ENCODE results near the gene NEAT1. TPM values are rescaled to one million over a fixed set of nuclear protein-coding genes. Genes with fewer than 3 reads are reported as not detected.
A peak's percentile ranks its signal among the peaks of the same experiment; 100 is the strongest.

Gene NEAT1
- total RNA-seq, 4 donors from 2014 or later = 195 to 1,623 (median 652) TPM

DNA sequence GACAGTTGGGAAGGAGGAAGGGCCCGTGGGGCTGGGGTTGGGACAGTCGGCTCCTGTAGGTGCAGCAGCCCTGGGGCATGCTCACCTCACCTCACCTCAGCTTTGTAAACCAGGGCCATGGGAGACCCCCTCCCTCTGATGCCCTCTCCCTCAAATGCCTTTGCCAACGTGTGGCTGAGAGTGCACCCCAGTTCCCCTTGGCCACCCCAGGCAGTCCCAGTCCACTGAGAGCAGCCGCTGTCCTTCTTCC lies 4.2 kb upstream of the NEAT1 start:
- Histone ChIP-seq H3K27me3 (no peaks in the 10 kb centered on the region), H3K4me3 (replicated peaks in 1 of 3) (peak overlapping the region in 1 of 3 donors; percentile 38), H3K4me1 (peaks cover 53 to 56% of the 10 kb centered on the region in 2 donors), H3K36me3 (peaks cover 0 to 6% of the 10 kb centered on the region in 2 donors), H3K27ac (peak overlapping the region; percentile 98 to 100 (median 100)), H3K9me3 (no peaks in the 10 kb centered on the region)
- 0 to 4% methylated on average over 1 to 4 of the region's 4 CpGs for WGBS, 2 donors
- no peak for DNase-seq
- TF ChIP-seq POLR2A (IDR thresholded peaks at IDR 0.05) = no peak
- TF ChIP-seq, protein P1, sequence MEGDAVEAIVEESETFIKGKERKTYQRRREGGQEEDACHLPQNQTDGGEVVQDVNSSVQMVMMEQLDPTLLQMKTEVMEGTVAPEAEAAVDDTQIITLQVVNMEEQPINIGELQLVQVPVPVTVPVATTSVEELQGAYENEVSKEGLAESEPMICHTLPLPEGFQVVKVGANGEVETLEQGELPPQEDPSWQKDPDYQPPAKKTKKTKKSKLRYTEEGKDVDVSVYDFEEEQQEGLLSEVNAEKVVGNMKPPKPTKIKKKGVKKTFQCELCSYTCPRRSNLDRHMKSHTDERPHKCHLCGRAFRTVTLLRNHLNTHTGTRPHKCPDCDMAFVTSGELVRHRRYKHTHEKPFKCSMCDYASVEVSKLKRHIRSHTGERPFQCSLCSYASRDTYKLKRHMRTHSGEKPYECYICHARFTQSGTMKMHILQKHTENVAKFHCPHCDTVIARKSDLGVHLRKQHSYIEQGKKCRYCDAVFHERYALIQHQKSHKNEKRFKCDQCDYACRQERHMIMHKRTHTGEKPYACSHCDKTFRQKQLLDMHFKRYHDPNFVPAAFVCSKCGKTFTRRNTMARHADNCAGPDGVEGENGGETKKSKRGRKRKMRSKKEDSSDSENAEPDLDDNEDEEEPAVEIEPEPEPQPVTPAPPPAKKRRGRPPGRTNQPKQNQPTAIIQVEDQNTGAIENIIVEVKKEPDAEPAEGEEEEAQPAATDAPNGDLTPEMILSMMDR (IDR thresholded peaks at IDR 0.05) = no peak
- intact Hi-C loops (cut with DNase I) = loop anchor here (5.0 kb wide), 2 partner anchors 36 to 94 kb away; partner anchors contain the start of gene SLC25A45

GRCh38 chr11:65418681-65419459 lies 3.7 kb upstream of the NEAT1 start:
- H3K36me3 ChIP-seq = peaks cover 0 to 11% of the 10 kb centered on the region in 2 donors
- peak overlapping the region in 1 of 3 donors; percentile 38 for H3K4me3 ChIP-seq (replicated peaks in 1 of 3)
- H3K9me3 ChIP-seq = no peaks in the 10 kb centered on the region
- peaks cover 53 to 56% of the 10 kb centered on the region in 2 donors for H3K4me1 ChIP-seq
- peak; percentile 99 to 100 for DNase-seq
- 0 to 5% methylated on average over 15 of the region's 15 CpGs for WGBS, 2 donors
- intact Hi-C loops (cut with DNase I) = loop anchor here (5.0 kb wide), 2 partner anchors 37 to 93 kb away; partner anchors contain the start of gene SLC25A45
- no peaks in the 10 kb centered on the region for H3K27me3 ChIP-seq
- peak overlapping the region; percentile 98 to 100 (median 100) for H3K27ac ChIP-seq
- TF ChIP-seq, protein P1 (IDR thresholded peaks at IDR 0.05) = no peak
- peak; percentile 46 to 75 for TF ChIP-seq POLR2A (IDR thresholded peaks at IDR 0.05)

DNA sequence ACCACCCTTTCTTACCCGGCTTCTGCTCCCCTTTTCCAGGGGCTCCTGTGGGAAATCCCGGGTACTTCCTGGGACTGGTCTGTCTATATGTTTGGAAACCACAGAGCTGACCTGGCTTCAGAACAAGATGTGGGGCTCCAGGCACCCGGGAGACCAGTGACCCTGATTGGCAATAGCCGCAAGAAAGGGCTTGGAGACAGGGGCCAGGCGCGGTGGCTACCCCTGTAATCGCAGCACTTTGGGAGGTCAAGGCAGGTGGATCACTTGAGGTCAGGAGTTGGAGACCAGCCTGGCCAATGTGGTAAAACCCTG lies 3.2 kb upstream of the NEAT1 start:
- WGBS, 2 donors = 33 to 35% methylated on average over 7 of the region's 7 CpGs
- no peak for DNase-seq
- Histone ChIP-seq H3K36me3 (peaks cover 5 to 17% of the 10 kb centered on the region in 2 donors), H3K4me1 (peaks cover 53 to 56% of the 10 kb centered on the region in 2 donors), H3K27ac (peak overlapping the region; percentile 98 to 100 (median 100)), H3K9me3 (no peaks in the 10 kb centered on the region), H3K27me3 (no peaks in the 10 kb centered on the region), H3K4me3 (replicated peaks in 1 of 3) (peak overlapping the region in 1 of 3 donors; percentile 38)
- intact Hi-C loops (cut with DNase I) = loop anchor here (5.0 kb wide), 2 partner anchors 37 to 93 kb away; partner anchors contain the start of gene SLC25A45
- TF ChIP-seq, protein P1 (IDR thresholded peaks at IDR 0.05) = no peak
- TF ChIP-seq POLR2A (IDR thresholded peaks at IDR 0.05) = no peak

- H3K4me1 ChIP-seq = peaks cover 53 to 56% of the 10 kb centered on the region in 2 donors
- peaks cover 10 to 22% of the 10 kb centered on the region in 2 donors for H3K36me3 ChIP-seq
- no peaks in the 10 kb centered on the region for H3K27me3 ChIP-seq
- no peaks in the 10 kb centered on the region for H3K9me3 ChIP-seq
- peak overlapping the region; percentile 98 to 100 (median 100) for H3K27ac ChIP-seq
- 0 to 1% methylated on average over 6 of the region's 6 CpGs for whole genome bisulfite sequencing, 2 donors
- peak overlapping the region in 1 of 3 donors; percentile 38 for H3K4me3 ChIP-seq (replicated peaks in 1 of 3)
- peak in 1 of 2 donors; percentile 89 for TF ChIP-seq POLR2A (IDR thresholded peaks at IDR 0.05)
- TF ChIP-seq, protein P1 (IDR thresholded peaks at IDR 0.05) = no peak
- intact Hi-C loops (cut with DNase I) = loop anchor here (5.0 kb wide), 2 partner anchors 38 to 92 kb away; partner anchors contain the start of gene SLC25A45
- peak; percentile 97 to 98 for DNase-seq
Observed at GRCh38 chr11:65419772-65420481, 2.7 kb upstream of the NEAT1 start.

Data from thyroid gland (tissue), 4 donors.